Upper lobe of left lung (tissue), 6 donors: ENCODE measurements around the gene EMSY. TPM values are rescaled to one million over a fixed set of nuclear protein-coding genes. Genes with fewer than 3 reads are reported as not detected.

Experiments used
- ATAC-seq, 2 donors: fragments of 200-7000 bp; cut with Tn5 transposase; one replicate each; pipeline ENCODE4 v1.9.1; 2022; ENCODE audit warnings: mild to moderate bottlenecking in 2 of 2, moderate library complexity in 2 of 2; ENCODE audit not compliant: low FRiP score in 2 of 2
- DNase-seq, 2 donors: peaks; one replicate each; pipeline ENCODE4 v3.0.0-alpha.2; 2019 to 2020
- H3K27ac ChIP-seq, 4 donors: fragments of 200-600 bp; sonication (generic); one replicate each; pipeline ENCODE4 v1.5.1; 2016 to 2019
- H3K27me3 ChIP-seq, 4 donors: fragments of 200-600 bp; sonication (generic); one replicate each; pipeline ENCODE4 v1.5.1; 2017 to 2019
- H3K36me3 ChIP-seq, 4 donors: fragments of 200-600 bp; sonication (generic); one replicate each; pipeline ENCODE4 v1.5.1; 2016 to 2019
- H3K4me1 ChIP-seq, 4 donors: fragments of 200-600 bp; sonication (generic); one replicate each; pipeline ENCODE4 v1.5.1; 2018 to 2019
- H3K4me3 ChIP-seq, 4 donors: fragments of 200-600 bp; sonication (generic); one replicate each; pipeline ENCODE4 v1.5.1; 2017 to 2019; ENCODE audit warnings: mild to moderate bottlenecking in 2 of 4, moderate library complexity in 1 of 4
- H3K9me3 ChIP-seq, 4 donors: fragments of 200-600 bp; sonication (generic); one replicate each; pipeline ENCODE4 v1.5.1; 2018 to 2019
- EP300 ChIP-seq, 4 donors: sonication (generic); formaldehyde crosslinking; IDR thresholded peaks; one replicate each; pipeline ENCODE4 v1.5.1; 2017; ENCODE audit warnings: antibody characterized with exemption in 4 of 4, control low read depth in 2 of 4
- POLR2A ChIP-seq, 4 donors: fragments of 450-650 bp; IDR thresholded peaks; one replicate each; pipeline ENCODE4 v1.5.1; 2016 to 2017; ENCODE audit warnings: antibody characterized with exemption in 4 of 4, mild to moderate bottlenecking in 2 of 4
- POLR2AphosphoS5 ChIP-seq, 2 donors: sonication (generic); formaldehyde crosslinking; IDR thresholded peaks; one replicate each; pipeline ENCODE4 v1.5.1; 2017; ENCODE audit warnings: antibody characterized with exemption in 2 of 2
- WGBS, 2 donors: methylation state at CpG; one replicate each; pipeline ENCODE4 v1.1.5; 2017 to 2018; 5-methylcytosine and 5-hydroxymethylcytosine counted together
- total RNA-seq, 6 donors: library from RNA; depleted of rRNA in 4 of 6; stranded (reverse); fragments of >200 nt in 4 of 6; gene quantifications; one replicate each; pipeline versions ENCODE4 v1.1.0 to v1.2.1, GENCODE V29; 2016 to 2021
- TF ChIP-seq, protein P1 (sequence below), 6 experiments: fragments of 450-650 bp in 4 of 6; fragments of 200-600 bp in 2 of 6; sonication (generic) in 2 of 6; IDR thresholded peaks; one replicate each; pipeline ENCODE4 v1.5.1; 2016 to 2019; ENCODE audit warnings: antibody characterized with exemption in 6 of 6
- donor health status: DM: no; HTN: no; CAD: no; lungs with moderate emphysema.
- donor health status: DM: no; HTN: yes; CAD: no; lungs with severe emphysema.

EMSY gene
- total RNA-seq, 6 donors from 2014 or later, result 14.6 to 66.0 (median 20.9) TPM

DNA sequence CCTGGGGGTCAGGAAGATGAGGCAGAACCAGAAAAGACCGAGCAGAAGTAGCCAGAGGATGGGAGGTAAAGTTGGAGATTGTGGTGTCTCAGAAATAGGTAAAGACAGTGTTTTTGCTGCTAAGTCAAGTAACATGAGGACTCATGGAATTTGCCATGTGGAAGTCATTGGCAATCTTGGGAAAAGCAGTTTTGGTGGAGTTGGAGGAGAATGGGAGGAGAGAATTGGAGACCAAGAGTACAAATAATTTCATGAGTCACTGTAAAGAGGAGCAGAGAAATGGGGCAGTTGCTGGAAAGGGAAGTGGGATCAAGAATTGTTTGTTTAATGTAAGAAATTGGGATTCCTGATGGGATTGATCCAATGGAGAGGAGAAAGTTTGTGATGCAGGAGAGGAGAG is 114.1 kb downstream of the EMSY start:
- TF ChIP-seq, protein P1, sequence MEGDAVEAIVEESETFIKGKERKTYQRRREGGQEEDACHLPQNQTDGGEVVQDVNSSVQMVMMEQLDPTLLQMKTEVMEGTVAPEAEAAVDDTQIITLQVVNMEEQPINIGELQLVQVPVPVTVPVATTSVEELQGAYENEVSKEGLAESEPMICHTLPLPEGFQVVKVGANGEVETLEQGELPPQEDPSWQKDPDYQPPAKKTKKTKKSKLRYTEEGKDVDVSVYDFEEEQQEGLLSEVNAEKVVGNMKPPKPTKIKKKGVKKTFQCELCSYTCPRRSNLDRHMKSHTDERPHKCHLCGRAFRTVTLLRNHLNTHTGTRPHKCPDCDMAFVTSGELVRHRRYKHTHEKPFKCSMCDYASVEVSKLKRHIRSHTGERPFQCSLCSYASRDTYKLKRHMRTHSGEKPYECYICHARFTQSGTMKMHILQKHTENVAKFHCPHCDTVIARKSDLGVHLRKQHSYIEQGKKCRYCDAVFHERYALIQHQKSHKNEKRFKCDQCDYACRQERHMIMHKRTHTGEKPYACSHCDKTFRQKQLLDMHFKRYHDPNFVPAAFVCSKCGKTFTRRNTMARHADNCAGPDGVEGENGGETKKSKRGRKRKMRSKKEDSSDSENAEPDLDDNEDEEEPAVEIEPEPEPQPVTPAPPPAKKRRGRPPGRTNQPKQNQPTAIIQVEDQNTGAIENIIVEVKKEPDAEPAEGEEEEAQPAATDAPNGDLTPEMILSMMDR (IDR thresholded peaks at IDR 0.05), result no peak
- TF ChIP-seq POLR2AphosphoS5 (IDR thresholded peaks at IDR 0.05), result no peak
- Histone ChIP-seq H3K27ac (no peak overlapping the region), H3K27me3 (no peaks in the 10 kb centered on the region), H3K36me3 (no peaks in the 10 kb centered on the region), H3K4me1 (peaks cover 5 to 17% (median 7%) of the 10 kb centered on the region in 4 donors), H3K9me3 (no peaks in the 10 kb centered on the region), H3K4me3 (no peak overlapping the region)
- DNase-seq, result no peak
- 88 to 95% methylated on average over 1 of the region's 1 CpG for WGBS, 2 donors
- no peak for ATAC-seq

DNA sequence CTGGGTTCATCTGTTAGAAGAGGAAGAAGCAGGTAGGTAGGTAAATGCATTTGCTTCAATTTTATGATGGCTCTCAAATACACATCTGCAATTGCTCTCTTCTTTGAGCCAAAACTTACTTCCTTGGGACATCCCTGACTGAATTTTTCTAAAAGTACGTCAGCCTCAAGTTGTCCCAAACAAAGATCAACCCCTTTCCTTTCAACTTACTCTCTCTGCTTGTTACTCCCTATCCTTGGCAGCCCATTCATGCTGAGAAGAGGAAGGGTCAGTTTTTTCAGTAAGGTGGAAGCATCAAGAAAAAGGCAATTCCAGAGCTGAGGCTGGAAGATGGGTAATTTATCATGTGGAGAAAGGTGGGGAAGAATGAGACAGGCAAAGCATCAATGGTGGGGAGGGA is 114.5 kb downstream of the EMSY start:
- no peaks in the 10 kb centered on the region for H3K27me3 ChIP-seq
- H3K4me3 ChIP-seq, result no peak overlapping the region
- H3K4me1 ChIP-seq, result peaks cover 5 to 17% (median 7%) of the 10 kb centered on the region in 4 donors
- TF ChIP-seq POLR2A (IDR thresholded peaks at IDR 0.05) (no peak), POLR2AphosphoS5 (IDR thresholded peaks at IDR 0.05) (no peak), EP300 (IDR thresholded peaks at IDR 0.05) (no peak)
- TF ChIP-seq, protein P1 (IDR thresholded peaks at IDR 0.05), result no peak
- WGBS, 2 donors, result 90 to 92% methylated on average over 1 of the region's 1 CpG
- DNase-seq (no peak), ATAC-seq (peak in 1 of 2 donors; percentile 44)
- no peaks in the 10 kb centered on the region for H3K9me3 ChIP-seq
- no peaks in the 10 kb centered on the region for H3K36me3 ChIP-seq
- H3K27ac ChIP-seq, result no peak overlapping the region

DNA sequence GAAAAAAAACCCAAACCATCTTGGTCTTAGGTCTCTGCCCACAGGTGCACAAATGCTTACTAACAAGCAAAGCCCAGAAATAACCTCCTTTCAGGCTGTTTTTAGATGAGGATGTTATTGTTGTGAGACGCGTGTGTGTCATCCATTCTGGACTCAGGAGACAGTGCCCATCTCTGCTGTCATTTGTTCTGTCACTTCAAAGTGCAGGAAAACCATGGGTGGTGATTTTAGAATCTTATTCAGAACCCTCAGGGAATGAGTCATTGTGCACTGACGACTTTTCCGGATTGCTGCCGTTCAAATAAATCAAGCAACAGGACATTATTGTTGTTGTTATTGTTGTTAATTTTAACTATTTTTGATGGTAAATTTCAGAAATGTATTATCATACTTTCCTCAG is 115.4 kb downstream of the EMSY start:
- Histone ChIP-seq H3K27me3 (no peaks in the 10 kb centered on the region), H3K36me3 (no peaks in the 10 kb centered on the region), H3K27ac (peak overlapping the region in 3 of 4 donors; percentile 51 to 67 (median 61)), H3K9me3 (no peaks in the 10 kb centered on the region), H3K4me1 (peaks cover 5 to 17% (median 7%) of the 10 kb centered on the region in 4 donors), H3K4me3 (no peak overlapping the region)
- TF ChIP-seq, protein P1 (IDR thresholded peaks at IDR 0.05), result no peak
- TF ChIP-seq POLR2A (IDR thresholded peaks at IDR 0.05) (no peak), POLR2AphosphoS5 (IDR thresholded peaks at IDR 0.05) (peak in 1 of 2 donors; percentile 52), EP300 (IDR thresholded peaks at IDR 0.05) (peak in 2 of 4 donors; percentile 60 to 70)
- WGBS, 2 donors, result 55 to 76% methylated on average over 5 of the region's 5 CpGs
- no peak for DNase-seq
- peak in 1 of 2 donors; percentile 35 for ATAC-seq

DNA sequence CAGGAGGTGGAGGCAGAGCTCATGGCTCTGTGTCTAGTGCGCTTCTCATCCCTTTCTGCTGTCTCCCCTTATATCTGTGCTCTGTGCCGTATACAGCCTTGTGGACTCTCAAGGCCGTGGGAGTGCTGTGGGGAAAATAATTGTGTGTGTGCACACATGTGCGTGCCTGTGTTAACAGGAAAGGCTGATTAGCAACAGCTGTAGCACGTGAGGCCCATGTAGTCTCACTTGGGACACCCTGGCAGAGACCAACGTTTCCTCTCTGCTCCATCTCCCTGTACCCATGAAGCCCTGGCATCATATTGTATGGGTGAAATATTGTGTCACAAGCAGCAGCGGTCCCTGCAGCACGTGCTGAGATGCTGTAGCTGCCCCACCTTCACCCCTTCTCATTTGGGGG is 116.4 kb downstream of the EMSY start:
- H3K27ac ChIP-seq, result peak overlapping the region; percentile 51 to 67 (median 60)
- no peaks in the 10 kb centered on the region for H3K27me3 ChIP-seq
- H3K9me3 ChIP-seq, result no peaks in the 10 kb centered on the region
- H3K36me3 ChIP-seq, result no peaks in the 10 kb centered on the region
- TF ChIP-seq, protein P1 (IDR thresholded peaks at IDR 0.05), result no peak
- TF ChIP-seq POLR2AphosphoS5 (IDR thresholded peaks at IDR 0.05), result peak in 1 of 2 donors; percentile 9
- peak in 1 of 2 donors; percentile 51 for ATAC-seq
- no peak overlapping the region for H3K4me3 ChIP-seq
- H3K4me1 ChIP-seq, result peaks cover 5 to 17% (median 7%) of the 10 kb centered on the region in 4 donors
- 51 to 60% methylated on average over 8 of the region's 8 CpGs for WGBS, 2 donors
- DNase-seq, result no peak

DNA sequence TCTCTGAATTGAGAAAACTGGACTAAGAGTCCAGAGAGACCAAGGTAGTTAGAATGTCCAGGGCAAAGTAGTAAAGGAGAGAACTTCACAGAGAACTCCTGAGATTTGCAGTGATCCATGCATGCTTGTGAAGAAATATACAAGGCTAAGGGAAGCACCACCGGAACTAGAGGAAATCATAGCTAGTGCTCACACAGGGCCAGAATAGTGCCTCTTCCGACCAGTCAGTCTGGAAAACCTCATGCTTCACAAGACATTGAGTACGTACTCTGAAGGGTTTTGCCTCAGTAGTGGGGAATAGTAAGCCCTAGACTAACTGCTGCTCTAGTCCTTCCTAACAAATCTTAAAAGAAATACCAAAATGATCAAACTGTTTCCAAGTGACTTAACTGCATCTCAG is 117.7 kb downstream of the EMSY start:
- Histone ChIP-seq H3K27ac (no peak overlapping the region), H3K4me3 (no peak overlapping the region), H3K9me3 (no peaks in the 10 kb centered on the region), H3K36me3 (no peaks in the 10 kb centered on the region), H3K4me1 (peaks cover 5 to 17% (median 7%) of the 10 kb centered on the region in 4 donors), H3K27me3 (no peaks in the 10 kb centered on the region)
- 71 to 73% methylated on average over 3 of the region's 3 CpGs for WGBS, 2 donors
- ATAC-seq (no peak), DNase-seq (no peak)
- TF ChIP-seq POLR2AphosphoS5 (IDR thresholded peaks at IDR 0.05) (no peak), EP300 (IDR thresholded peaks at IDR 0.05) (no peak), POLR2A (IDR thresholded peaks at IDR 0.05) (no peak)
- TF ChIP-seq, protein P1 (IDR thresholded peaks at IDR 0.05), result no peak
